Hepatocyte (in vitro differentiated cells): Measurements from ENCODE around the gene RUVBL2. TPM values are rescaled to one million over a fixed set of nuclear protein-coding genes. Genes with fewer than 3 reads are reported as not detected.
A peak's percentile ranks its signal among the peaks of the same experiment; 100 is the strongest.

Source experiments
- DNase-seq: peaks from one replicate; pipeline ENCODE4 v3.0.0-alpha.2; 2016; ENCODE audit warnings: low spot score
- H2AFZ ChIP-seq: fragments of 200-600 bp; sonication (generic); 2 replicates; pipeline ENCODE4 v1.6.0; 2016; ENCODE audit warnings: antibody characterized with exemption, mild to moderate bottlenecking
- H3K27ac ChIP-seq: fragments of 200-600 bp; sonication (generic); 2 replicates; pipeline ENCODE4 v1.5.1; 2016; ENCODE audit warnings: mild to moderate bottlenecking
- H3K27me3 ChIP-seq: fragments of 200-600 bp; sonication (generic); 2 replicates; pipeline ENCODE4 v1.6.1; 2016
- H3K36me3 ChIP-seq: fragments of 200-600 bp; sonication (generic); replicated peaks from 2 replicates; pipeline ENCODE4 v1.5.1; 2016; ENCODE audit warnings: low read depth; ENCODE audit not compliant: insufficient read depth
- H3K4me1 ChIP-seq: fragments of 200-600 bp; sonication (generic); 2 replicates; pipeline ENCODE4 v1.5.1; 2016; ENCODE audit warnings: mild to moderate bottlenecking, moderate library complexity; ENCODE audit not compliant: insufficient read depth
- H3K4me2 ChIP-seq: fragments of 200-600 bp; sonication (generic); 2 replicates; pipeline ENCODE4 v1.6.0; 2016
- H3K4me3 ChIP-seq: fragments of 200-600 bp; sonication (generic); 2 replicates; pipeline ENCODE4 v1.5.1; 2016; ENCODE audit warnings: mild to moderate bottlenecking
- H3K79me2 ChIP-seq: fragments of 200-600 bp; sonication (generic); 2 replicates; pipeline ENCODE4 v1.6.0; 2017; ENCODE audit warnings: mild to moderate bottlenecking
- H3K9me2 ChIP-seq: fragments of 200-600 bp; sonication (generic); replicated peaks from 2 replicates; pipeline ENCODE4 v1.6.0; 2017; ENCODE audit warnings: mild to moderate bottlenecking; ENCODE audit not compliant: insufficient read depth
- H3K9me3 ChIP-seq: fragments of 200-600 bp; sonication (generic); 2 replicates; pipeline ENCODE4 v1.5.1; 2016; ENCODE audit warnings: low read depth, mild to moderate bottlenecking
- H4K20me1 ChIP-seq: fragments of 200-600 bp; sonication (generic); 2 replicates; pipeline ENCODE4 v1.6.0; 2016; ENCODE audit warnings: mild to moderate bottlenecking; ENCODE audit not compliant: insufficient read depth, poor library complexity, severe bottlenecking
- EZH2 ChIP-seq: fragments of 200-600 bp; sonication (generic); IDR thresholded peaks from 2 replicates; pipeline ENCODE4 v1.6.1; 2016; ENCODE audit warnings: antibody characterized with exemption, mild to moderate bottlenecking, borderline replicate concordance
- EZH2phosphoT487 ChIP-seq: fragments of 200-600 bp; sonication (generic); IDR thresholded peaks from one replicate; pipeline ENCODE4 v1.6.1; 2018; ENCODE audit warnings: antibody characterized with exemption, mild to moderate bottlenecking, low read depth, moderate library complexity; ENCODE audit not compliant: unreplicated experiment, severe bottlenecking
- WGBS: methylation state at CpG from one replicate; pipeline ENCODE4 v1.1.6; 2016; ENCODE audit warnings: low lambda C conversion rate; ENCODE audit errors: missing lambda C conversion rate; 5-methylcytosine and 5-hydroxymethylcytosine counted together
- polyA plus RNA-seq: library from polyadenylated mRNA; unstranded; fragments of >200 nt; fragmentation: Nextera tagmentation; extraction: Ambion mirVana; gene quantifications from 2 replicates; pipeline ENCODE4 v1.2.1, GENCODE V29; 2016
- total RNA-seq: library from RNA; depleted of rRNA; stranded (reverse); fragments of >200 nt; gene quantifications from 2 replicates; pipeline ENCODE4 v1.2.3, GENCODE V29; 2014
- TF ChIP-seq, protein P1 (sequence below): fragments of 200-600 bp; sonication (generic); IDR thresholded peaks from 2 replicates; pipeline ENCODE4 v1.5.1; 2016; ENCODE audit warnings: antibody characterized with exemption, mild to moderate bottlenecking; ENCODE audit not compliant: poor library complexity

RUVBL2 gene
- total and polyA plus RNA-seq, 2 experiments from 2014 or later, result 72.1 to 84.9 TPM

DNA sequence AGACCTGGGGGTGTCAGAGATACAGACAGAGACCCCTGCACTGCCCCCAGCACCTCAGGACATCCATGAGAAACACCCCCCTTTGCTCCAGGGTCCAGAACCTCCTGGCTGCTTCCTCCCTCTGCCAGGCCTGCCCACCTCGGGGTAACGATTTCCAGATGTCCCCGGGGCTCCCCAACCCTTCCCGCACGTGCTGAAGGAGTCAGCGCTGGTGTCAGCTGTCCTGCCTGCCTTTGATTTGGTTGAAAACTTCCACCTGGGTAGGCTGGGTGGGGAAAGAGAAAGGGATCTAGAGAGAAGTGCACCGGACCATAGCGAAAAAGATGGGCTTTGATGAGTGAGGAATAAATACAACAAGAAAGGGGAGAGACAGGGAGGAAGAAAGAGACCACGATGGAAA lies 65.4 kb downstream of the RUVBL2 start:
- Histone ChIP-seq H3K4me3 (no peak overlapping the region), H3K9me2 (no peaks in the 10 kb centered on the region), H3K9me3 (no peaks in the 10 kb centered on the region), H4K20me1 (no peaks in the 10 kb centered on the region), H3K27me3 (peaks cover 9% of the 10 kb centered on the region), H3K27ac (no peak overlapping the region), H3K79me2 (no peaks in the 10 kb centered on the region), H3K4me1 (peaks cover 17% of the 10 kb centered on the region), H3K36me3 (no peaks in the 10 kb centered on the region), H3K4me2 (no peak overlapping the region), H2AFZ (no peak overlapping the region)
- WGBS, result 60% methylated on average over 9 of the region's 9 CpGs
- no peak for DNase-seq
- TF ChIP-seq EZH2phosphoT487 (no peak), EZH2 (no peak)
- TF ChIP-seq, protein P1, sequence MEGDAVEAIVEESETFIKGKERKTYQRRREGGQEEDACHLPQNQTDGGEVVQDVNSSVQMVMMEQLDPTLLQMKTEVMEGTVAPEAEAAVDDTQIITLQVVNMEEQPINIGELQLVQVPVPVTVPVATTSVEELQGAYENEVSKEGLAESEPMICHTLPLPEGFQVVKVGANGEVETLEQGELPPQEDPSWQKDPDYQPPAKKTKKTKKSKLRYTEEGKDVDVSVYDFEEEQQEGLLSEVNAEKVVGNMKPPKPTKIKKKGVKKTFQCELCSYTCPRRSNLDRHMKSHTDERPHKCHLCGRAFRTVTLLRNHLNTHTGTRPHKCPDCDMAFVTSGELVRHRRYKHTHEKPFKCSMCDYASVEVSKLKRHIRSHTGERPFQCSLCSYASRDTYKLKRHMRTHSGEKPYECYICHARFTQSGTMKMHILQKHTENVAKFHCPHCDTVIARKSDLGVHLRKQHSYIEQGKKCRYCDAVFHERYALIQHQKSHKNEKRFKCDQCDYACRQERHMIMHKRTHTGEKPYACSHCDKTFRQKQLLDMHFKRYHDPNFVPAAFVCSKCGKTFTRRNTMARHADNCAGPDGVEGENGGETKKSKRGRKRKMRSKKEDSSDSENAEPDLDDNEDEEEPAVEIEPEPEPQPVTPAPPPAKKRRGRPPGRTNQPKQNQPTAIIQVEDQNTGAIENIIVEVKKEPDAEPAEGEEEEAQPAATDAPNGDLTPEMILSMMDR, result no peak

DNA sequence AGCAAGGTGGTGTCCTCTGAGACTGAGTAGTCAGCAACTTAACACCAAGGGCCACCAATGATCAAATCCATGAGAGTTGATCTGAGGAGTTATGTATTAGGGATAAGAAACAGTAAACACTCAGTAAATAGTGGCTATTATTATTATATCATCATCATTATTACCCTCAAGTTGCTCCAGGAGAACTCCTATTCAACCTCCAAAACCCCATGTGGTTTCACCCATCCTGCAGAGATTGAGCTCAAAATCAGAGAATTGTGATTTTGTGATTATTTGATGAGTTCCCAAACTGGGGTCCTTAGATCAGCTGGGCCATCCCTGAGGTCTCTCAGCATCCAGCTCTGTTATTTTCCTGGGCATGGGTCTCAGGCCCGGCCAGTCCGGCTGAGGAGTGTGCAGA lies 67.3 kb downstream of the RUVBL2 start:
- H3K36me3 ChIP-seq, result no peaks in the 10 kb centered on the region
- H4K20me1 ChIP-seq, result no peaks in the 10 kb centered on the region
- no peak for DNase-seq
- H3K27me3 ChIP-seq, result peaks cover 13% of the 10 kb centered on the region
- peaks cover 24% of the 10 kb centered on the region for H3K4me1 ChIP-seq
- H3K27ac ChIP-seq, result no peak overlapping the region
- no peak overlapping the region for H2AFZ ChIP-seq
- no peaks in the 10 kb centered on the region for H3K79me2 ChIP-seq
- TF ChIP-seq, protein P1, result no peak
- TF ChIP-seq EZH2phosphoT487 (no peak), EZH2 (no peak)
- no peak overlapping the region for H3K4me3 ChIP-seq
- H3K9me2 ChIP-seq, result no peaks in the 10 kb centered on the region
- H3K9me3 ChIP-seq, result no peaks in the 10 kb centered on the region
- H3K4me2 ChIP-seq, result no peak overlapping the region
- WGBS, result 100% methylated on average over 2 of the region's 2 CpGs

DNA sequence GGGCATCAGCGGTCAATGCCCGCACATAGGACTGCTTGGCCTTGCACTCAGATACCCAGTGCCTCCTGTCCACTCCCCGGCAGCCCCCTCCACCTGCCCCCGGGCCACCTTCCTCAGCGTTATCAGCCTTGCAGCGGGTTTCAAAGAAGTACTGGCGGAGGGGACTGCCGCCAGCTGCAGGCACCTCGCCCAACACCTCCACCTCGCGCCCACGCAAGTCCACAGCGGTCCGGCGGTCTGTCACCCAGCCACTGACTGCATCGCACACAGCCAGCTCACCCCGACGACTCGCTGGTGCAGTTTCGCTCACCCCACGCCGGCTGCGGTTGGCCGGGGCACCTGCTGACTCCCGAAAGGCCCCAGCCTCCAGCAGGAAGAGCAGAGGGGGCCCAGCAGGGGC lies 67.8 kb downstream of the RUVBL2 start:
- H3K27me3 ChIP-seq, result peaks cover 12% of the 10 kb centered on the region
- peaks cover 20% of the 10 kb centered on the region for H3K4me1 ChIP-seq
- H3K27ac ChIP-seq, result no peak overlapping the region
- H3K4me3 ChIP-seq, result no peak overlapping the region
- no peaks in the 10 kb centered on the region for H3K9me2 ChIP-seq
- H4K20me1 ChIP-seq, result no peaks in the 10 kb centered on the region
- no peak for DNase-seq
- no peak overlapping the region for H3K4me2 ChIP-seq
- H3K36me3 ChIP-seq, result no peaks in the 10 kb centered on the region
- TF ChIP-seq EZH2, result no peak
- TF ChIP-seq, protein P1, result no peak
- no peak for TF ChIP-seq EZH2phosphoT487
- 90% methylated on average over 24 of the region's 25 CpGs for WGBS
- H2AFZ ChIP-seq, result no peak overlapping the region
- no peaks in the 10 kb centered on the region for H3K79me2 ChIP-seq
- no peaks in the 10 kb centered on the region for H3K9me3 ChIP-seq

DNA sequence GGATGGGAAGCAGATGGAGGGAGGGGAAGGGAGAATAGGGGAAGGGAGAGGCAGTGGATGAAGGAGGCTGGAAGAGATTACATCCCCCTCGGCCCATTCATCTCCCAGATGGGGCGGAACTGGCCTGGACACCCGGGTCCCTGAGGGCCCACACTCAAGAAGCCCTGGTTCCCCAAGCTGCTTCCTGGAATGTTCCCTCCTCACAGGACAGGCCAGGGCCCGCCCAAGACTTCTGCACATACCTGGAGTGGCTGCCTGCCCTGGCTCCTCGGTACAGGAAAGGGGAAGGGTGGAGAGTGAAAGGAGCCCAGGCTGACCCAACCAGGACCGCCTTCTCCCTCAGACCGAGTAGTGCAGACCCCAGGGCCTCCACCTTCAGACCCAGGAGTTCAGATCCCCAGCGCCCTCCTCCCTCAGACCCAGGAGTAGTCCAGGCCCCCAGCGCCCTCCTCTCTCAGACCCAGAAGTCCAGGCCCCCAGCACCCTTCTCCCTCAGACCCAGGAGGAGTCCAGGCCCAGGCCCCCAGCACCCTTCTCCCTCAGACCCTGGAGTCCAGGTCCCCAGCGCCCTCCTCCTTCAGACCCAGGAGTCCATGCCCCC lies 70.4 kb downstream of the RUVBL2 start:
- Histone ChIP-seq H3K27me3 (peaks cover 15% of the 10 kb centered on the region), H3K27ac (peak overlapping the region; percentile 57), H3K4me2 (peak overlapping the region; percentile 91), H4K20me1 (no peaks in the 10 kb centered on the region), H3K4me3 (no peak overlapping the region), H3K36me3 (no peaks in the 10 kb centered on the region), H3K79me2 (no peaks in the 10 kb centered on the region), H3K9me3 (no peaks in the 10 kb centered on the region), H3K4me1 (peaks cover 7% of the 10 kb centered on the region), H3K9me2 (no peaks in the 10 kb centered on the region), H2AFZ (no peak overlapping the region)
- no peak for DNase-seq
- TF ChIP-seq, protein P1, result no peak
- TF ChIP-seq EZH2 (no peak), EZH2phosphoT487 (no peak)
- whole genome bisulfite sequencing, result 56% methylated on average over 5 of the region's 10 CpGs
